Stimulated activated CD8-positive, alpha-beta memory T cell treated with anti-CD3 and anti-CD28 coated beads, Interleukin-7, amount 100 ng/mL, for 48 hours (primary cell): Measurements from ENCODE around the gene SERP2.

Source experiments
- DNase-seq, 2 donors: peaks; one replicate each; pipeline ENCODE4 v3.0.0-alpha.2; 2020; ENCODE audit warnings: low read depth in 1 of 2; ENCODE audit errors: extremely low read depth in 1 of 2

The SERP2 gene

DNA sequence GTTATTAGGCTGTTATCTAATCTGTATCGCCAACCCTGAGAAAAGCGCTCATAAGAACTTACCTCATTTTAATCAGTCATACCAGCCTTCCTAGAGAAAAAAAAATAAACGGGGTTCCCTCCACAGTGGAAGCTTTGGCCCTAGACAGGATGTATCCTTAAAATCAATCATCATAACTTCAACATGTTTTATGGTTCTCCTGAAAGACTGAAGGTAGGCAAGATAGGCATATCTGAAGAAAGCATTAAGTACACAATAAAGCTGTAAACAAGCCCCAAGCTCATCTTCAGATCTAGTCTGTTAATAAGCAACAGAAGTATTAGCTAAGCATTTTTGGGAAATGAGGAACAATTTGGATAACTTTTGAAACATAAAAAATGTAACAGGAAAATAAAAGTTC lies 18.7 kb upstream of the SERP2 start:
- no peak for DNase-seq

DNA sequence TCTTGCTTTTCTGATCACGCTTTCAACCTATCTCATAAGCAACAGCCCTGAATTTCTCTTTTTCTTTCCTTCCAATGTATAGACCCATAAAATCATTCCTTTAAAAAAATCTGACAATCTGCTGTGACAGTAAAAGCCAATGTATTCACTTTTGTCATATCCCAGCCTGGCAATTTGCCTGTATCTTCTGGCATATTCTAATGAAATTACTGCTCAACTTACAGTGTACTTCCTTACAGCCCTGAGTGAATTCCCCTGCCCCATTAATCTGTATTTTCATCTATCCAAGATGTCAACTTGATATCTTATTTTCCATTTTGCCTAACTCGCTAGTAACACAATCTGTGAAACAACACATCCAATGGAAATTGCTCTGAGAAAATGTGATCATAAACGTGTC lies 18.0 kb upstream of the SERP2 start:
- DNase-seq: no peak

DNA sequence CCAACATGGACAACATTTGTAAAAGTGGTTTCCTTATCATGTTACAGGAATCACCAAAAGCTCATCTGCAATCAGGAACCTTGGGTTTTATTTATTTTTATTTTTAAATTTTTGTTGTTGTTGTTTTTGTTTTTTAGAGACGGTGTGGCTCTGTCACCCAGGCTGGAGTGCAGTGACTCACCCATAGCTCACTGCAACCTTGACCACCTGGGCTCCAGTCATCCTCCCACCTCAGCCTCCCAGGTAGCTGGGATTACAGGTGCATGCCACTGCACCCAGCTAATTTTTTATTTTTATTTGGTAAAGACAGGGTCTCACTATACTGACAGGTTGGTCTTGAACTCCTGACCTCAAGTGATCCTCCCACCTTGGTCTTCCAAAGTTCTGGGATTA lies 13.6 kb upstream of the SERP2 start:
- no peak for DNase-seq

DNA sequence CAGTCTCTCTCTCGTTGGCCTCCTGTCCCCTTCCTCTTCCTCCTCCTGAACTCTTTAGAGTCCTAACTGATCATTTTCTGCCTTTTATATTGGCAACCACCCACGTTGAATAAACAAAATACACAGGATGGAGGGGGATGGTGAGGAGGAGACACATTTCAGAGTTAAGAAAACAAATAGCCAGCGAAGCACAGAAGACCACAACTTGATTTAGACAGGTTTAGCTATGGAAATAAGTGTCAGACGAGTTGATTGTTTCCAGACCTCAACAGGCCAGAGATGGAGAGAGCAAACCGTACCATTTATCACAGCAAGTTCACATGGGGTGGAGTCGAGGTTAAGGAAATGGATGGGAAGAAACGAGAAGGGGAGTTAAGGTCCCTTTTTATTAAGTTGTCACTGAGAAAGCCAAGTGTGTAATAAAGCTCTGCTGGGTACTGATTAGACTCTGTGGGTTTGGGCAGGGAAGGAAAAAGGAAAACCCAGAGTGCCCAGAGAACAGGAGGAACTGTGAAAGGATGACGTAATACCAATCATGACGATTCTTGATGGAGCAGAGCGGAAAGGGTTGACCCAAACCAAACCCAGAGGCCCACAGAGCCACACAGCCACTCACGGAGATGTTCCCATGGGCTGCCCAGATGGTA lies 11.1 kb upstream of the SERP2 start:
- DNase-seq: no peak

DNA sequence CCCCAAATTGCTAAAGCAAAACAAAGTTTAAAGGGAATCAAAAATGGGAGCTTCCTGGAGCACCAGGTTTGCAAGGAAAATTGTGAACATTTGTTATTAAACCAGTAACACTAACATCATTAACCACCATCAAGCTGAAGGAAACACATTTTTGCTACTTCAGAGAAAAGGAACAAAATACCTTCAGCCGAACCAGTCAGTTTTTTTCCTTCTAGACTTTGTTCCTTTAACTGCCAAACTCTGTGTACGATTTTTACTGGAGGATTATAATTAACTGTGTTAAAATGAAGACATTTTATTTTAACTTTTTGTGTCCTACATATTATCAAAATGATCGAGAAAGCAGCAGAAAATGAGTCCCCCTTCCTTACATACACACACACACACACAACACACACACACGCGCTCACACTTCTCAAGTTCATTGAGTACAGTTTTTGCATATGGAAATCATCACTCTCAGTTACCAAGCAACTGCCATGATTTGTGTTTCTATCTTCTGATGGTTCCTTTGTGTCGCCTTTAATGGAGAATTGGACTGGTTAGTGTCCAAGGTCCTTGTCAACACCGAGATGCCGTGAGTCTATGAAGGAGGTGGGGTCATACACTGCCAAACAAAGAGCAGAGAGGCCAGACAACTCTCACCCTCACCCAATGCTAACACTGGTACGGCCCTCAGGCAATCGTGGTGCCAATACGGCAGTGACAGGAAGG lies 9.8 kb upstream of the SERP2 start:
- no peak for DNase-seq

DNA sequence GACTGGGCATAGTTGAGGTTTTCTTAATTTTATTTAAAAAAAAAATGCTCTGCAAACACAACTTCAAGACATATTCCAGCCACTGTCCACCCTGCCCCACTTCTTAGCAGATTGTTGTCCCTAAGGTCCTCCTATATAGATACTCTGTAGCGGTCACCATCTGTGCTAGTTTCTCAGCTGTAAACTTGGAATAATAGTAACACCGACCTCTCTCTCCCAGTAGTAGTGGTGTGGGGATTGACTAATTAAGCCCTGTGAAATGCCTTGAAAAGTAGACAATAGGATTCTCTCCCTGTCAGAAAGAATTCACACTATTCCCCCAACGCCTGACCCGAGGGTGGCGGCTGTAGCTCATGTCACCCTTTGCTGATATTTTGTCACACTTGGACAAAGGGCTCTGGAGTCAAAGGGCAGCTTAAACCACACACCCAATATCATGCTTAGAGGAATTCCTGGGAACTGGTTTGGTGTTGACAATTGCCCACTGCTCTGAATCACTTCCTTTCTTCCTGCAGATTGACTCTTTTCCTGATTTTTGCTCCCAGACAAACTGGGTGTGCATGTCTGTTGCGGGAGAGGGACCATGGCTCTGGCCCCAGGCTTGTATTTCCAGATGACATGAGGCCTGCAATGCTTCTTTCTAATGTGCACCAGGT lies 9.2 kb upstream of the SERP2 start:
- no peak for DNase-seq

DNA sequence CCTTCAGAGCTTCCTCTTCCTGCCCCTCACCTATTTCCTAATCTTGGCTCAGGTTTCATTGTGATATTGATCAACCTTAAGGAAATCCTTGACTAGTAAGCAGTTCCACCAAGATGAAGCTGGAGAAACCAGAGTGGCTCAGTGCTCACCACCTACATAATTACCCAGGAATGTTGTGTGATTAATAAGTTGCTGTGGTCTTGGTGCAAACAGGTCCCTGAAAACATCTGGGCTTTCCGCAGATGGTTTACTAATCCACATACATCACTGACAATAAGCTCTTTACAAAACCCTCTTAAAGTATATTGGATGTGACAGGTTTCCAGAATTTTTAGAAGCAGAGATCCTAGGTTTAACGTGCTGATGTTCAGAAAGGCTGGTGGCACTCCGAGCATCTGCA lies 8.6 kb upstream of the SERP2 start:
- DNase-seq: no peak

DNA sequence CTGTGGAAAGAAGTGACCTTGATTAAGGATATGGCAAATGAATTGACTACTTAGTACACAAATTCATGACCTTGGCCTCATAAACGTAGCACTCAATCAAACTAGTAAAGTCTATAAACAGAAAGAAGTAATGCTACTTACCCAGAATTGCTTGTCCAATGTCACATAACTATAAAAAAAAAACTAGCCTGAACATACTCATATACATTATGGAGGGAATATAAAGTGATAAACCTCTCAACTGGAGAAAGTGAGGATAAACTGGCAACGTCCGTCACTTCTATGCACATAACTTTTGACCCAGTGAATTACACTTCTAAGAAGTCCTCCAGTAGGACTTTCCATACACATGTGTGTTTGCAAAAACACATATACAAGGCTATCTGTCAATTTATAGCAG lies 7.7 kb upstream of the SERP2 start:
- no peak for DNase-seq

DNA sequence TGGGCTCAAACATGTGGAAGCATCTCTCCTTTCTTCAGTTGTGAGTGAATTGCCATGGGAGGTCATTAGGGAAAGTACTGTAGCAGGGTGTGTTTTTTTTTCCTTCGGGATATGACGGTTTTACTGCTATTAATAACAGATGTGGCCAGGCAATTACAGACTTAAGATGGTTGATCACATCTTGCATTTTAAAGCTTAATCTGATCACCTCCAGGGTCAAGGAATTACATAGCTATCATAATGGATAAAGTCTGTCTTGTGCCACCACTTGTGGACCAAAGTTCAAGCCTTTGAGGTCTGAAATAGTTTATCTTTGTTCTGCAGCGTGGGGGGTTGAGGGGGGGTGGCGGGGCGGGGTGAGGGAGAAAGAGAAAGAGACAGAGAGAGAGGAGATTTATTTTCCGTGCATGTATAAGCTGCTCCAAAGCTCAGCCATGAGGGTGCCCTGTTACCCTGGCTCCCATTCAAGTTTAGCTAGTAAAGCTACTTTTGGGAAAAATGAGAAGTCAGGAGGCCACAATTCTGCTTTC lies 5.5 kb upstream of the SERP2 start:
- no peak for DNase-seq

DNA sequence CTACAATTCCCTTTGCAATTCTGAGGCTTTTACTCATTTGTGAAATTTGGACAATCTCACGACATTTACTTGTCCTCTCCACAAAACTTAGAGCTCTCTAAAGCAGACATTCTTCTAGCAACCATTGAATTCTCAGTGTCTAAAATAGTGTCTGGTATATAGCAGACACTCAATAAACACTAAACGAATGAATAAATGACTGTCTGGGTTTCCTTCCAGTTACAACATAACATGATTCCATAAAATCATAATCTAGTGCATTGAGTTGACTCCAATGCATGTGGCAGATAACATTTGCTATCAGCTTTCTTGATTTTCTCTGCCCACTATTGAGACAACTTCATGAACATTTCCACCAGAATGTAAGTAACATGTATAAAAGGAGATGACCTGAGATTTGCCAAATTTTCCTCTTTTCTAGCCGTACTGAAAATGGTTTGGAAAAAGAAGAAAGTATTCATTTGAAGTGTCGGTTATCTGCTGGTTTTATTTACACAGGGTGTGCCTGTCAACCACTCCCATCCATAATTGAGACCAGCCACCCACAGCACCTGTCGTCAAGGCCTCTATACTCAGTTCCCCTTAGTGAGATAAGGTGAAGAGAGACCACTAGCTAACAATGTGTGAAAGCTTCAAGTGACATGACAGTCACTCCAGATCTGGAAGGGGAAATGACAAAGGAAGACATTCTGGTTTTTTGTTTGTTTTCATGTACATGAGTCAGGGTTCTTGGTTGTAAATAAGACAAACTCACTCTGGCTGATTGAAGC lies 4.8 kb upstream of the SERP2 start:
- DNase-seq: no peak

DNA sequence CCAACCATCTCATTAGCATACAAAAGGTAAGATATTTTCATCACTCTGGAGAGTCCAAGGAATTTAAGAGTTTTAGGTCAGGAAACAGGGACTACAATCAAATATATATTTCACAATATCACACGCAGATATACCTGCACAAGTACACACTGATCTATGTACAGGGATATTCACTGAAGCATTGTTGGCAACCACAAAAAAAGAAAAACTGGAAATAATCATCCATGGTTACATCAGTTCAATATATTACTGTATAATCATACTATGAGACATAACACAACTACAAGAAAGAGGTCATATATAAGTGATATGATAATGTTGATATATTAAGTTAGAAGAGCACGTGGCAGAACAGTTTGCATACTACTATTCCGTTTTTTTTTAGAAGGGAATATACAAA lies 2.2 kb upstream of the SERP2 start:
- no peak for DNase-seq

DNA sequence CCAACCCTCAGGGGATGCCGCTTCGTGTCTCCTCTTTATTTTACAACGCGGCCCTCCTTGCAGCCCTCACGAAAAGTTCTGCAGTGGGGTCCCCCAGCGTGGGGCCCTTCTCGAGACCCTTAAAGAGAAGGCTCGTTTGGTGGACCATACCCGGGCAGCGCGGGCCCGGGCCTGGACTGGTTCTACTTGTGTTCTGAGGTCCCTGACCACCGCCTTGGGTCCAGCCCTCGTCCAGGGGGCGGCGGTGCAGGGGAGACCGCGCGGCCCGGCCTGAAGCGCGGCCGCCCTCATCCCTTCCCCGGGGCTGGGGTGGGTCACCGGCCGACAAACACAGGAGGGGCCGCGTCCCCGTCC lies 400 bp upstream of the SERP2 start:
- DNase-seq: no peak

DNA sequence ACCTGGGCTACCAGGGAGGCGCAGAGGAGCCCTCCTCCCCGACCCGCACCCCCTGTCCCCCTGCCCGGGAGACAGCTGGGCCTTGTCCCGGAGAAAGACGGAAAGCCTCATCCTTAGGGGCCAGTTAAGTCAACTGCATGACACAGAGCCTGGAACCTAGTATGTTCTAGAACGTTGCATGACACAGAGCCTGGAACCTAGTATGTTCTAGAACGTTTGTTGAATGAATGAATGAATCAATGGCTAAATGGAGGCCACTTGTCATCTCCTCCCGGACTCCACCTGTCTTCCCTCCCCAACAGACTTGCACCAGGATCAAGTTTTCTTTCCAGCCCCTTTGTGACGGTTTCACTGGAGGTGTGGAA lies 706 bp downstream of the SERP2 start:
- DNase-seq: no peak

DNA sequence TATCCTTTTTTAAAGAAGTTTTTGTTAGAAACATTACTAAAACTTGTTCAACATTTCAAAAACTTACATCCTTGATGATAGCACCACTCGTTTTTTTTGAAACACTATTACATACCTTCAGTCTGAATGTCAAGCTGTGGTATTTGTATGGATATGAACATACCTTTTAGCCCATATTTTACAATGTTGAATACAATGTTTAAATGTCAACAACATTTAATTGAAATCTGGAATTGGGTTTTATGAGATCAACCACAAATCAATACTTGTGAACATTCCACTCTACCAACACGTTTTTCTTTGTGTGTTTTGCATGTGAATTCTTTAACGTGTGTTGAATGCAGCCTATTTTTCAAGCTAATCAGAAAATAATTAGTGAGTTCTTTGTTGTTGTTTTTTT lies 4.7 kb downstream of the SERP2 start:
- DNase-seq: no peak

DNA sequence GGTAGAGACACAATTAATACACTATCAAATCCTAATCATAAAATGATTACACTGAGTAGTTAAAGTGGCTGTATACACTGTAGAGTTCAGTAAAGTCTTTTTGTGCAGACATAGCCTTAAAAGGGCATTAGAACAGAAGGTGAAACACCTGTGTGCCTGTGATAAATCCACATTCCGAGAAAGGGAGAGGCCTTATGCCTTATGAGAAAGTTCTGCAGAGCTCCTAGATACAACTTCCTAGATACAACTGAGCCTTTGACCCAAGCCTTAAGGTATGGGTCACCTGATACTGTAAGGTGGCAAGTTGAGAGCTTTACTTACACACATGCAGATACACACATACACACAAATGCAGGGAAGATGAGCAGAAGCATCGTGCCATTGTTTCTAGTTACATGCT lies 6.3 kb downstream of the SERP2 start:
- DNase-seq: no peak

DNA sequence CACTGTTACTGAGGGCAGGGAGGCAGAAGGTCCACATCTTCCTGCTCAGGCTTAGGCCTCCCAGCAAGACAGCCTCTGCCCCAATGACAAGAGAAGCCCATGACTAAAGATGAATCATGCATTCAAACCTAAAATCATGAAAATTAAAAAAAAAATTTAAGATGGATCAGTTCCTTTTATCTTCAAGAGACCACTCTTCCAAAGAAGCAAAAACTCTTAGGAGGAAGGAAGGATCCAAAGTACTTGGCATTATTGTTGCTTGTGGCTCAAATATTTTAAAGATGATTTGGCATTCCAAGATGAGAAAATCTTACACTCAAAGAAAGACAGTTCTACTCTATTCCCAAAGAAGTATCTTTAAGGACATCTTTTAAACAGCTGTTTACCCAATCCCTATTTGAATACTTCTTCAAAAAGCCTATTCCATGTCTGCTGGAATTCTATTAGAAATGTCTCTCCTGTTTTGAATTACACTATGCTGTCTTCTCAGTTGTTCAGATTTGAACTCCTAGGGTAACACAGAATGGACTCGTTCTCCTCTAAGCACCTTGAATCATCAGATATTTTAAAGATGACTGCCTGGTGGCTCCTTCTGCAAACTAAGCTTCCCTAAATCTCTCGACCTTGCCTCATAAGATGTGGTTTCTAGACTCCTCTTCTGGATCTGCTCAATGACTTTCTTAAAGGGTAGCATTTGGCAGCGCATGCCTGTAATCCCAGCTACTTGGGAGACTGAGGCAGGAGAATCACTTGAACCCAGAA lies 7.0 kb downstream of the SERP2 start:
- DNase-seq: no peak

DNA sequence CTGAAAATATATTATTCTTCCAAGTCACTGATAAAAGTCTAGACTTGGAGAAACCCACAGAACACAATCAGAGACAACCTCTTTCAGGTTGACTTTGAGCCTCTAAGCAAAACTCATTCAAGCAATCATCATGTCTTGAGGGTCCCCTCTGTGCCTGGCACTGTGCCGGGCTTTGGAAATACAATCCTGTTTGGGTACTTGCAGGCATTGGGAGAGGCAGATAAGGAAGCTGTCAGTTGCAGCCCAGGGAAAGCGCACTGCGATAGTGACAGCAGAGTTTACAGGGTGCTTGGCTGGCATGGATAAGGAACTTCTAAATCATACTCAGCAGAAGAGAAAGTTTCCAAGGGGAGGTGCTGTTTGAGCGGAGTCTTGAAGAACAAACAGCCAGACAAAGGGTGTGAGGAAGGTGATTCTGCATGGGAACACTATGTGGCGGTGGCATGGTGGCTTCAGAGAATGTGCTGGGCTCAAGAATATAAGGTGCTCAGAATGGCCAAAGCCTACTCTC lies 9.1 kb downstream of the SERP2 start:
- no peak for DNase-seq

DNA sequence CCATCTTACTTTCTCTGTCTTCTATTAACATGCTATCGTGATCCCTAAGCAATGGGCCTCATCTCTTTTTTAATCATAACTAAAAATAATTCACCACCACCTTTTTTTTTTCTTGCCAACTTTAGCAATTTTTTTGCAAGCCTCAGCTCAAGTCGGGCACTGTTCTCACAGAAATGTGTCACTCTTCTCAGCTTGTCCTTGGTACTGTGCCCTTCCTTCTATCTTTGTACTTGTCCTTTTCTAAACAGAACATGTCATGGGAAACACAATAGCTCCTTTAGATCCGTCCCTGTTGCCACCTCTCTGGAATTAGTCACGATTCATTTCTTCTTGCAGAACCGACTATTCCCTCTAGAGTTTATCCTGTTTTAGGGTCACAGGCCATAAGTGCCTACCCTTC lies 10.3 kb downstream of the SERP2 start:
- DNase-seq: no peak

DNA sequence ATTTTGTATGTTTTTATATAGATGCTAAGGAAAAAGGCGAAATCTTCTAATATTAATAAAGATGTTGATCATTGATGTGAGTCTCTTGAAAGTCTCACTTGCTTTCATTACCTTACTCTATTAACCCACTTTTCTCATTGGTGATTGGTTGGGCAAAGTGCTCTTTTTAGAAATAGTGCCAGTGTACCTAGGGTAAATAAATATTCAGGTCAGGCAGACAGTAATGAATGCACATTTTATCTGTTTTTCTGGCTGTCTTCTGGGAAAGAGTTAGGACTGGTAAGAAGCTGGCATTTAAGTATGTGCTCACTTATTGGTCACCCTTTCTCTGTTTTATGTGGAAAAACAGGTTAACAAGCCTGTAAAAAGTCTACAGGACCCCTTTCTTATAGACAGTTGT lies 11.2 kb downstream of the SERP2 start:
- DNase-seq: no peak

DNA sequence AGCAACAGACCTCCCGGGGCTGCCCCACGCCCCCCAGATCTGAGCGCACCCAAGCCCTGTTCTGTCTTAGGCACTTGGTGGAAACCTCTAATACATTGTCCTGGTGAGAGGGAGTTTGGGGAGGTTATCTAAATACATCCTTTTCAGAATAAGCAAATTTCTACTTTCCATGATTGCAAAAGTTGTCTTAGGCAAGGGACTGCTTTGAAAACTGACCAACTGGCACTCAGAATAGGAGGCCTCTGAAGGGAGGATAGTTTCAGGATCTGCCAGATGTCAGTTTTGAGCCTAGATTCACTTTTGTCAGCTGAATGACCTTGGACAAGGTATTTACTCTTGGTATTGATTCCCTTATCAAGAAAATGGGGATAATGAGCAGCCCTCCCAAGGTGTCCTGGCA lies 11.8 kb downstream of the SERP2 start:
- DNase-seq: no peak

DNA sequence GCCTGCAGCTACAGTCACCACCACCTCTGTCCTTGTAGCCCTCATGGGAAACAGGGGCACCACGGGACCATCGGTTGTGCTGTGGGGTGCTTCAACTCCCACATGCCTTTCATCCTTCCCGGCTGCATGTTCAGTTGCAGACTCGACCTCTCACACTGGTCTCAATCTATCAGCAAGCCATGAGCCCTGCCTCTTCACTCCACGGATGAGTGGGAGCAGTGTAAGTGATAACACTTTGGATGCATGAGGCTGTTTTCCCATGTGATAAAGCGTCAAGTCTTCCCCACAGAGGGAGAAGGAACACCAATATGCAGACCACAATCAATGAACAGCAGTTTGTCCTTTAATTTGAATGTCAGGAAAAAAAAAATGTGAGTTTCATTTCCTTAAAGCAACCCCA lies 12.2 kb downstream of the SERP2 start:
- DNase-seq: no peak
